ENCODE results near the gene CLRN1.

GRCh38 chr3:150887031-150887430, 85.5 kb downstream of the CLRN1 start:
- TF ChIP-seq, protein P1, sequence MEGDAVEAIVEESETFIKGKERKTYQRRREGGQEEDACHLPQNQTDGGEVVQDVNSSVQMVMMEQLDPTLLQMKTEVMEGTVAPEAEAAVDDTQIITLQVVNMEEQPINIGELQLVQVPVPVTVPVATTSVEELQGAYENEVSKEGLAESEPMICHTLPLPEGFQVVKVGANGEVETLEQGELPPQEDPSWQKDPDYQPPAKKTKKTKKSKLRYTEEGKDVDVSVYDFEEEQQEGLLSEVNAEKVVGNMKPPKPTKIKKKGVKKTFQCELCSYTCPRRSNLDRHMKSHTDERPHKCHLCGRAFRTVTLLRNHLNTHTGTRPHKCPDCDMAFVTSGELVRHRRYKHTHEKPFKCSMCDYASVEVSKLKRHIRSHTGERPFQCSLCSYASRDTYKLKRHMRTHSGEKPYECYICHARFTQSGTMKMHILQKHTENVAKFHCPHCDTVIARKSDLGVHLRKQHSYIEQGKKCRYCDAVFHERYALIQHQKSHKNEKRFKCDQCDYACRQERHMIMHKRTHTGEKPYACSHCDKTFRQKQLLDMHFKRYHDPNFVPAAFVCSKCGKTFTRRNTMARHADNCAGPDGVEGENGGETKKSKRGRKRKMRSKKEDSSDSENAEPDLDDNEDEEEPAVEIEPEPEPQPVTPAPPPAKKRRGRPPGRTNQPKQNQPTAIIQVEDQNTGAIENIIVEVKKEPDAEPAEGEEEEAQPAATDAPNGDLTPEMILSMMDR (IDR thresholded peaks at IDR 0.05) = no peak
- TF ChIP-seq POLR2A (IDR thresholded peaks at IDR 0.05) (no peak), EP300 (IDR thresholded peaks at IDR 0.05) (no peak)
